HG02759 (cell line): Measurements from ENCODE around the gene LCOR.
"Not testable (repeated sequence)": the region's sequence is repeated elsewhere in the genome, so short reads cannot be mapped to it uniquely, and the experiment has no call there.

Source experiments
- ATAC-seq: cut with Tn5 transposase; IDR thresholded peaks from one replicate; pipeline ENCODE4 v1.9.1; 2021; ENCODE audit warnings: mild to moderate bottlenecking, moderate library complexity; ENCODE audit not compliant: unreplicated experiment

The LCOR gene

GRCh38 chr10:96838529-96838928, 6.4 kb downstream of the LCOR start:
- no peak for ATAC-seq

GRCh38 chr10:96840841-96841518, 8.9 kb downstream of the LCOR start:
- no peak for ATAC-seq

- ATAC-seq: no peak
Observed at GRCh38 chr10:96842896-96843723, 11.0 kb downstream of the LCOR start.

- ATAC-seq: no peak
Observed at GRCh38 chr10:96843823-96844222, 11.7 kb downstream of the LCOR start.

- ATAC-seq: no peak
Observed at GRCh38 chr10:96846395-96846794, 14.3 kb downstream of the LCOR start.

- no peak for ATAC-seq
Observed at GRCh38 chr10:96846926-96847325, 14.8 kb downstream of the LCOR start.

GRCh38 chr10:96847356-96847755, 15.3 kb downstream of the LCOR start:
- ATAC-seq: not testable (repeated sequence)

GRCh38 chr10:96850113-96850512, 18.0 kb downstream of the LCOR start:
- ATAC-seq: no peak

- no peak for ATAC-seq
Observed at GRCh38 chr10:96850825-96851224, 18.7 kb downstream of the LCOR start.

- no peak for ATAC-seq
Observed at GRCh38 chr10:96851281-96851680, 19.2 kb downstream of the LCOR start.

GRCh38 chr10:96856317-96856716, 24.2 kb downstream of the LCOR start:
- no peak for ATAC-seq

GRCh38 chr10:96857301-96858012, 25.4 kb downstream of the LCOR start:
- no peak for ATAC-seq

GRCh38 chr10:96858038-96858705, 26.1 kb downstream of the LCOR start:
- no peak for ATAC-seq

- no peak for ATAC-seq
Observed at GRCh38 chr10:96858706-96859050, 26.6 kb downstream of the LCOR start.

- no peak for ATAC-seq
Observed at GRCh38 chr10:96860631-96861277, 28.7 kb downstream of the LCOR start.

- ATAC-seq: peak; percentile 72
Observed at GRCh38 chr10:96863922-96864543, 31.9 kb downstream of the LCOR start.

GRCh38 chr10:96873086-96873485, 41.0 kb downstream of the LCOR start:
- ATAC-seq: no peak

GRCh38 chr10:96873756-96874467, 41.8 kb downstream of the LCOR start:
- no peak for ATAC-seq

GRCh38 chr10:96878057-96878456, 46.0 kb downstream of the LCOR start:
- ATAC-seq: no peak

- no peak for ATAC-seq
Observed at GRCh38 chr10:96880575-96880974, 48.5 kb downstream of the LCOR start.
